K562 (cell line): ENCODE data around the gene OR6S1. TPM values are rescaled to one million over a fixed set of nuclear protein-coding genes. Genes with fewer than 3 reads are reported as not detected.

Experiments used
- ARID4B ChIP-seq: sonication (generic); formaldehyde crosslinking; IDR thresholded peaks from 2 replicates; pipeline ENCODE4 v1.8.0; 2022; ENCODE audit warnings: mild to moderate bottlenecking, missing genetic modification reagents
- BCL6 ChIP-seq: fragments of 250-450 bp; sonication (Bioruptor Pico); IDR thresholded peaks from 2 replicates; pipeline ENCODE4 v1.4.0; 2020
- CREB5 ChIP-seq: fragments of 250-450 bp; sonication (Bioruptor Pico); IDR thresholded peaks from 2 replicates; pipeline ENCODE4 v1.5.0; 2020; ENCODE audit warnings: mild to moderate bottlenecking
- CREM ChIP-seq: IDR thresholded peaks from 2 replicates; pipeline ENCODE4 v1.6.1; 2014; ENCODE audit warnings: antibody characterized with exemption, low read depth
- E2F1 ChIP-seq: sonication (generic); formaldehyde crosslinking; IDR thresholded peaks from 2 replicates; pipeline ENCODE4 v1.8.1; 2023; ENCODE audit warnings: mild to moderate bottlenecking, missing genetic modification reagents, moderate library complexity
- FOXP4 ChIP-seq: sonication (generic); formaldehyde crosslinking; IDR thresholded peaks from 2 replicates; pipeline ENCODE4 v1.8.0; 2022; ENCODE audit warnings: mild to moderate bottlenecking, missing genetic modification reagents, borderline replicate concordance
- GATAD2A ChIP-seq: fragments of 450-650 bp; IDR thresholded peaks from 2 replicates; pipeline ENCODE4 v1.6.1; 2017
- HMG20B ChIP-seq: fragments of 250-450 bp; sonication (Bioruptor Pico); IDR thresholded peaks from 2 replicates; pipeline ENCODE4 v1.5.0; 2021; ENCODE audit warnings: mild to moderate bottlenecking
- NR2C1 ChIP-seq, 2 experiments: fragments of 450-650 bp; IDR thresholded peaks; 2 replicates each; pipeline ENCODE4 v1.6.1; 2017; ENCODE audit warnings: mild to moderate bottlenecking in 2 of 2, antibody characterized with exemption in 1 of 2, inconsistent platforms in 1 of 2, missing compliant biosample characterization in 1 of 2, missing genetic modification characterization in 1 of 2
- SMAD4 ChIP-seq: fragments of 250-450 bp; sonication (Bioruptor Pico); conservative IDR thresholded peaks from 2 replicates; pipeline ENCODE4 v1.8.0; 2021; ENCODE audit warnings: inconsistent platforms, mild to moderate bottlenecking, moderate library complexity
- SRSF1 ChIP-seq: fragments of 200-400 bp; formaldehyde crosslinking; IDR thresholded peaks from 2 replicates; pipeline ENCODE4 v1.6.1; 2017; ENCODE audit warnings: mild to moderate bottlenecking, low read depth, low read length, moderate library complexity
- U2AF2 ChIP-seq: fragments of 200-400 bp; formaldehyde crosslinking; optimal IDR thresholded peaks from 2 replicates; pipeline ENCODE3; 2017; ENCODE audit warnings: low read depth, mild to moderate bottlenecking, low read length
- YBX1 ChIP-seq: fragments of 450-650 bp; IDR thresholded peaks from 2 replicates; pipeline ENCODE4 v1.7.1; 2016; ENCODE audit warnings: mild to moderate bottlenecking
- ZEB2 ChIP-seq: fragments of 450-650 bp; IDR thresholded peaks from 2 replicates; pipeline ENCODE4 v1.6.1; 2016
- ZNF274 ChIP-seq: IDR thresholded peaks from 2 replicates; pipeline ENCODE4 v1.6.1; 2011; ENCODE audit warnings: low read depth, mild to moderate bottlenecking, low read length, moderate library complexity, borderline replicate concordance
- ZNF398 ChIP-seq: fragments of 250-450 bp; sonication (Bioruptor Pico); IDR thresholded peaks from 2 replicates; pipeline ENCODE4 v1.8.0; 2021; ENCODE audit warnings: moderate library complexity, mild to moderate bottlenecking, inconsistent platforms
- polyA plus RNA-seq, 8 experiments: library from polyadenylated mRNA; depleted of rRNA in 4 of 8; stranded (reverse) in 5 of 8; unstranded in 3 of 8; fragments of >200 nt; fragmentation: Nextera tagmentation in 2 of 8; fragmentation: Illumina TruSeq in 1 of 8; extraction: Ambion mirVana in 2 of 8; extraction: Trizol in 1 of 8; gene quantifications; 2 replicates each; pipeline versions ENCODE4 v1.2.1 to v1.2.3, GENCODE V29; 2011 to 2014; ENCODE audit warnings: inconsistent platforms in 1 of 8, missing spikeins in 1 of 8
- total RNA-seq, 7 experiments: library from RNA; depleted of rRNA in 6 of 7; stranded (reverse); fragments of >200 nt in 6 of 7; fragmentation: Illumina TruSeq in 2 of 7; extraction: Trizol in 2 of 7; gene quantifications; 2 replicates each; pipeline versions ENCODE4 v1.2.1 to v1.2.3, GENCODE V29; 2011 to 2021; ENCODE audit warnings: low replicate concordance in 1 of 7

Gene OR6S1
- total and polyA plus RNA-seq, 9 of the 15 experiments (the other 6 are each of a cell fraction or from before 2014, with no cell fraction given), result not detected

- TF ChIP-seq E2F1 (no peak), CREB5 (CRISPR knock-in tag) (no peak), U2AF2 (no peak), SRSF1 (no peak), ZNF398 (CRISPR knock-in tag) (no peak), SMAD4 (CRISPR knock-in tag) (no peak), CREM (no peak), ZNF274 (no peak), ARID4B (CRISPR knock-in tag) (no peak), BCL6 (CRISPR knock-in tag) (no peak), GATAD2A (no peak), HMG20B (CRISPR knock-in tag) (no peak), NR2C1 (IDR thresholded peaks at IDR 0.05) (peak; percentile 43; the same call in 1 of the 2 replicates), NR2C1 (tag; IDR thresholded peaks at IDR 0.05) (peak; percentile 22; the same call in 1 of the 2 replicates), YBX1 (no peak), ZEB2 (no peak), FOXP4 (CRISPR knock-in tag) (no peak)
These were observed 8.4 kb downstream of the OR6S1 start (continued) for GRCh38 chr14:20632831-20633691.
